Caco-2 (cell line): ENCODE data around the gene HAUS3. TPM values are rescaled to one million over a fixed set of nuclear protein-coding genes. Genes with fewer than 3 reads are reported as not detected.

Experiments
- BruUV-seq: library from RNA; stranded (reverse); fragments of 400-500 nt; replicated peaks from 2 replicates; lab custom pipeline; 2021; lab: Mats Ljungman, UMichigan
- CTCF ChIA-PET: fragments of 300-600 bp; sonication (Branson Sonifier 250); formaldehyde crosslinking; loops from one replicate; lab custom pipeline; 2022; ENCODE audit warnings: antibody characterized with exemption; lab: Charles Lee
- POLR2A ChIA-PET: fragments of 300-600 bp; sonication (Branson Sonifier 250); formaldehyde crosslinking; loops from one replicate; lab custom pipeline; 2022; ENCODE audit warnings: antibody characterized with exemption; lab: Charles Lee
- DNase-seq, 2 experiments: peaks; one replicate each; pipeline versions ENCODE4 v3.0.0 to v3.0.0-alpha.2; 2020 to 2022
- H3K27me3 ChIP-seq: replicated peaks from 2 replicates; pipeline ENCODE4 v1.6.0; 2011; ENCODE audit warnings: low read length; ENCODE audit not compliant: control insufficient read depth, insufficient read depth
- H3K36me3 ChIP-seq: 2 replicates; pipeline ENCODE4 v1.5.1; 2011; ENCODE audit warnings: low read length; ENCODE audit not compliant: control insufficient read depth, insufficient read depth
- H3K4me1 ChIP-seq: fragments of 250-450 bp; sonication (Bioruptor Pico); 2 replicates; pipeline ENCODE4 v1.5.1; 2020; ENCODE audit warnings: mild to moderate bottlenecking
- H3K4me3 ChIP-seq: 2 replicates; pipeline ENCODE4 v1.5.1; 2011; ENCODE audit warnings: low read depth, mild to moderate bottlenecking, control low read depth, low read length
- H3K9me3 ChIP-seq: fragments of 250-450 bp; sonication (Bioruptor Pico); 2 replicates; pipeline ENCODE4 v1.5.1; 2020; ENCODE audit warnings: mild to moderate bottlenecking, moderate library complexity
- H3K27ac Mint-ChIP-seq: one replicate; pipeline ENCODE4 v1.8.0; 2022; ENCODE audit warnings: mixed read lengths; ENCODE audit not compliant: unreplicated experiment
- H3K27me3 Mint-ChIP-seq: one replicate; pipeline ENCODE4 v1.8.0; 2022; ENCODE audit warnings: mixed read lengths; ENCODE audit not compliant: insufficient read depth, unreplicated experiment
- H3K36me3 Mint-ChIP-seq: one replicate; pipeline ENCODE4 v1.8.0; 2022; ENCODE audit warnings: mild to moderate bottlenecking, mixed read lengths; ENCODE audit not compliant: insufficient read depth, unreplicated experiment
- H3K4me1 Mint-ChIP-seq: one replicate; pipeline ENCODE4 v1.8.0; 2022; ENCODE audit warnings: low read depth, mixed read lengths; ENCODE audit not compliant: unreplicated experiment
- H3K4me3 Mint-ChIP-seq: one replicate; pipeline ENCODE4 v1.8.0; 2022; ENCODE audit warnings: mild to moderate bottlenecking, moderate library complexity, mixed read lengths; ENCODE audit not compliant: unreplicated experiment
- H3K9me3 Mint-ChIP-seq: one replicate; pipeline ENCODE4 v1.8.0; 2022; ENCODE audit warnings: mixed read lengths; ENCODE audit not compliant: unreplicated experiment
- CTCF ChIP-seq, 2 experiments: fragments of 200-600 bp in 1 of 2; IDR thresholded peaks; 1 replicate in 1 of 2; 2 replicates in 1 of 2; pipeline versions ENCODE4 v1.5.1 to v1.8.0; 2011 to 2022; ENCODE audit warnings: antibody characterized with exemption in 1 of 2, control low read depth in 1 of 2, inconsistent platforms in 1 of 2, low read depth in 1 of 2, low read length in 1 of 2, mild to moderate bottlenecking in 1 of 2, moderate library complexity in 1 of 2; ENCODE audit not compliant: insufficient read depth in 1 of 2, severe bottlenecking in 1 of 2, unreplicated experiment in 1 of 2
- intact Hi-C: fragments of 100-400 bp; cut with micrococcal nuclease; formaldehyde crosslinking; loops from one replicate; pipeline ENCODE4 v1.10.0; 2022; ENCODE audit not compliant: unreplicated experiment
- total RNA-seq: library from RNA; stranded (reverse); gene quantifications from 2 replicates; pipeline ENCODE4 v1.2.3, GENCODE V29; 2022

Gene HAUS3
- total RNA-seq, 1 experiment from 2014 or later: 17.9 TPM

DNA sequence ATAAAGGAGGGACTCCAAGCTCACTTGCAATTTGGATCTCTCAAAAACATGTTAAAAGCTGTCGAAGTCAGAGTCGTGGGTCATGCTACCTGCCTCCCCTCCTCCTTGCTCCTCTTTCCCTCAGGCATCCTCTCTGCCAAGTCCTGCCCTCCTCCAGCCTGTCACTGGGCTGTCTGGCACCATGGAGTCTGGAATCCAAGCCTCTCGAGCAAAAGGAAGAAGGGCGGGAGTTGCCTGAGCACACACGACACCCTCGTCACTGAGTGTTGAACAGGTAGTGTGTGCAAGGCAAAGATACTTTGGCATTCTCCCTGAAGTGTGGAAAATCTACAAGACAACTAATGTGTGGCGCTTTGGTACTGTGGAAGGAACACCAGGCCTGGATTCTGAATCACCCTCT, 62.2 kb downstream of the HAUS3 start:
- no peaks in the 10 kb centered on the region for H3K9me3 Mint-ChIP-seq
- no peak overlapping the region for H3K4me3 Mint-ChIP-seq
- intact Hi-C loops: loop anchor here (10.0 kb wide), 2 partner anchors 85 to 195 kb away; no protein-coding TSS in a partner anchor
- DNase-seq: no peak
- ChIA-PET CTCF (no interaction called here), POLR2A (no interaction called here)
- no TSS peak for BruUV-seq
- Histone ChIP-seq H3K4me3 (no peak overlapping the region), H3K27me3 (no peaks in the 10 kb centered on the region), H3K9me3 (no peaks in the 10 kb centered on the region; the same call in 1 of the 2 replicates), H3K4me1 (no peaks in the 10 kb centered on the region), H3K36me3 (no peaks in the 10 kb centered on the region)
- H3K36me3 Mint-ChIP-seq: no peaks in the 10 kb centered on the region
- H3K27ac Mint-ChIP-seq: no peak overlapping the region
- H3K27me3 Mint-ChIP-seq: no peaks in the 10 kb centered on the region
- no peak for TF ChIP-seq CTCF (IDR thresholded peaks at IDR 0.05; ENCODE audit: insufficient read depth in 1 of 2, low read depth in 1 of 2, low read length in 1 of 2, severe bottlenecking in 1 of 2, unreplicated experiment in 1 of 2)
- no peaks in the 10 kb centered on the region for H3K4me1 Mint-ChIP-seq

- H3K27ac Mint-ChIP-seq: no peak overlapping the region
- Histone ChIP-seq H3K36me3 (no peaks in the 10 kb centered on the region), H3K4me3 (no peak overlapping the region), H3K27me3 (no peaks in the 10 kb centered on the region), H3K9me3 (no peaks in the 10 kb centered on the region; the same call in 1 of the 2 replicates), H3K4me1 (no peaks in the 10 kb centered on the region)
- no peak for TF ChIP-seq CTCF (IDR thresholded peaks at IDR 0.05; ENCODE audit: insufficient read depth in 1 of 2, low read depth in 1 of 2, low read length in 1 of 2, severe bottlenecking in 1 of 2, unreplicated experiment in 1 of 2)
- H3K4me1 Mint-ChIP-seq: no peaks in the 10 kb centered on the region
- BruUV-seq: no TSS peak
- POLR2A ChIA-PET: no interaction called here
- DNase-seq: no peak
- intact Hi-C loops: no loop called here
- no peak overlapping the region for H3K4me3 Mint-ChIP-seq
- no peaks in the 10 kb centered on the region for H3K27me3 Mint-ChIP-seq
- H3K36me3 Mint-ChIP-seq: no peaks in the 10 kb centered on the region
- no peaks in the 10 kb centered on the region for H3K9me3 Mint-ChIP-seq
- CTCF ChIA-PET: no interaction called here
These were observed 62.9 kb downstream of the HAUS3 start for GRCh38 chr4:2178986-2179385.

Other genes starting within 250 kb of the HAUS3 start
- gene NELFA, start 233.1 kb downstream of the HAUS3 start, total RNA-seq: 47.7 and 53.0 TPM in 2 replicates
- gene NAT8L, start 182.8 kb downstream of the HAUS3 start, total RNA-seq: 6.2 and 6.6 TPM in 2 replicates
- gene POLN, start within 50 bp of the HAUS3 start, total RNA-seq: 1.2 and 1.6 TPM in 2 replicates
- 22.1 and 22.3 TPM in 2 replicates for gene MXD4, start 20.0 kb upstream of the HAUS3 start, total RNA-seq
- 0.70 and 0.82 TPM in 2 replicates for gene ZFYVE28, start 176.5 kb upstream of the HAUS3 start, total RNA-seq
- not detected in 2 replicates for gene CFAP99, start 176.8 kb upstream of the HAUS3 start, total RNA-seq
- 69.0 and 75.4 TPM in 2 replicates for gene RNF4, start 227.0 kb upstream of the HAUS3 start, total RNA-seq